Calu3 (cell line): Measurements from ENCODE around the gene CDKN2C. TPM values are rescaled to one million over a fixed set of nuclear protein-coding genes. Genes with fewer than 3 reads are reported as not detected.
"Not testable (repeated sequence)": the region's sequence is repeated elsewhere in the genome, so short reads cannot be mapped to it uniquely, and the experiment has no call there.

ENCODE experiments used
- BruUV-seq: library from RNA; stranded (reverse); fragments of 400-500 nt; replicated peaks from 2 replicates; lab custom pipeline; 2021; lab: Mats Ljungman, UMichigan
- CTCF ChIA-PET: fragments of 300-600 bp; sonication (Branson Sonifier 250); formaldehyde crosslinking; loops from one replicate; lab custom pipeline; 2022; ENCODE audit warnings: antibody characterized with exemption; lab: Charles Lee
- DNase-seq: peaks from one replicate; pipeline ENCODE4 v3.0.0; 2022
- H3K27ac Mint-ChIP-seq: one replicate; pipeline ENCODE4 v1.8.0; 2022; ENCODE audit warnings: mixed read lengths; ENCODE audit not compliant: unreplicated experiment
- H3K27me3 Mint-ChIP-seq: one replicate; pipeline ENCODE4 v1.8.0; 2022; ENCODE audit warnings: mixed read lengths; ENCODE audit not compliant: unreplicated experiment
- H3K36me3 Mint-ChIP-seq: one replicate; pipeline ENCODE4 v1.8.0; 2022; ENCODE audit warnings: mild to moderate bottlenecking, moderate library complexity, mixed read lengths; ENCODE audit not compliant: insufficient read depth, unreplicated experiment
- H3K4me1 Mint-ChIP-seq: one replicate; pipeline ENCODE4 v1.8.0; 2022; ENCODE audit warnings: mild to moderate bottlenecking, low read depth, mixed read lengths; ENCODE audit not compliant: unreplicated experiment
- H3K4me3 Mint-ChIP-seq: one replicate; pipeline ENCODE4 v1.8.0; 2022; ENCODE audit warnings: mild to moderate bottlenecking, low read depth, moderate library complexity, mixed read lengths; ENCODE audit not compliant: unreplicated experiment
- H3K9me3 Mint-ChIP-seq: one replicate; pipeline ENCODE4 v1.8.0; 2022; ENCODE audit warnings: low read depth, mixed read lengths; ENCODE audit not compliant: unreplicated experiment
- intact Hi-C: fragments of 100-400 bp; cut with micrococcal nuclease; formaldehyde crosslinking; loops from one replicate; pipeline ENCODE4 v1.10.0; 2022; ENCODE audit not compliant: unreplicated experiment
- total RNA-seq: library from RNA; stranded (reverse); gene quantifications from 2 replicates; pipeline ENCODE4 v1.2.3, GENCODE V29; 2022
- TF ChIP-seq, protein P1 (sequence below): fragments of 200-600 bp; IDR thresholded peaks from one replicate; pipeline ENCODE4 v1.8.0; 2022; ENCODE audit warnings: antibody characterized with exemption; ENCODE audit not compliant: unreplicated experiment

The CDKN2C gene
- total RNA-seq, 1 experiment from 2014 or later: 40.2 TPM

DNA sequence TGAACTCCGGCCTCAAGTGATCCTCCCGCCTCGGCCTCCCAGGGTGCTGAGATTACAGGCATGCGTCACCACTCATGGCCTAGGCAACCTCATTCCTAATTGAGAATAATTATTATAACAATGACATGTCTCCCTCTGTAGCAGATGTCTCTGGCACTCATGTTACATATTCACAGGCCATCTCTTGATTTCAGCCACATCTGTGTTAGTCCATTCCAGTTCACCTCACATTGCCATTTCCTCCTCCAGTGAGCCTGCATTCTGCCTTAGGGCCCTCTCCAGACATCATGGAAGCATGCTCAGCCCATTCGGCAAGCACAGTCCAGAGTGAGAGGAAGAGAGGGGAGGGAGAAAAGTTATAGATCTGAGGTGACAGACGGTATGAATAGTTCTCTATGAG lies 32.5 kb downstream of the CDKN2C start:
- no peaks in the 10 kb centered on the region for H3K9me3 Mint-ChIP-seq
- no peaks in the 10 kb centered on the region for H3K36me3 Mint-ChIP-seq
- intact Hi-C loops: no loop called here
- no TSS peak for BruUV-seq
- no peaks in the 10 kb centered on the region for H3K4me1 Mint-ChIP-seq
- no peaks in the 10 kb centered on the region for H3K27me3 Mint-ChIP-seq
- DNase-seq: no peak
- H3K27ac Mint-ChIP-seq: no peak overlapping the region
- TF ChIP-seq, protein P1, sequence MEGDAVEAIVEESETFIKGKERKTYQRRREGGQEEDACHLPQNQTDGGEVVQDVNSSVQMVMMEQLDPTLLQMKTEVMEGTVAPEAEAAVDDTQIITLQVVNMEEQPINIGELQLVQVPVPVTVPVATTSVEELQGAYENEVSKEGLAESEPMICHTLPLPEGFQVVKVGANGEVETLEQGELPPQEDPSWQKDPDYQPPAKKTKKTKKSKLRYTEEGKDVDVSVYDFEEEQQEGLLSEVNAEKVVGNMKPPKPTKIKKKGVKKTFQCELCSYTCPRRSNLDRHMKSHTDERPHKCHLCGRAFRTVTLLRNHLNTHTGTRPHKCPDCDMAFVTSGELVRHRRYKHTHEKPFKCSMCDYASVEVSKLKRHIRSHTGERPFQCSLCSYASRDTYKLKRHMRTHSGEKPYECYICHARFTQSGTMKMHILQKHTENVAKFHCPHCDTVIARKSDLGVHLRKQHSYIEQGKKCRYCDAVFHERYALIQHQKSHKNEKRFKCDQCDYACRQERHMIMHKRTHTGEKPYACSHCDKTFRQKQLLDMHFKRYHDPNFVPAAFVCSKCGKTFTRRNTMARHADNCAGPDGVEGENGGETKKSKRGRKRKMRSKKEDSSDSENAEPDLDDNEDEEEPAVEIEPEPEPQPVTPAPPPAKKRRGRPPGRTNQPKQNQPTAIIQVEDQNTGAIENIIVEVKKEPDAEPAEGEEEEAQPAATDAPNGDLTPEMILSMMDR: no peak
- CTCF ChIA-PET: no interaction called here
- no peak overlapping the region for H3K4me3 Mint-ChIP-seq

DNA sequence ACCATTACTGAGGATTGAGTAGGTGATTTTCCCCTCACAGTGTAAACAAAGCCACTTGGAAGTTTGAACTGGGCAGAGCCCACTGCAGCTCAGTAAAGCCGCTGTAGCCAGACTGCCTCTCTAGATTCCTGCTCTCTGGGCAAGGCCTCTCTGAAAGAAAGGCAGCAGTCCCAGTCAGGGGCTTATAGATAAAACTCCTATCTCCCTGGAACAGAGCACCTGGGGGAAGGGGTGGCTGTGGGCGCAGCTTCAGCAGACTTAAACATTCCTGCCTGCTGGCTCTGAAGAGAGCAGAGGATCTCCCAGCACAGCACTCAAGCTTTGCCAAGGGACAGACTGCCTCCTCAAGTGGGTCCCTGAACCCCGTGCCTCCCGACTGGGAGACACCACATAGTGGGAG lies 35.5 kb downstream of the CDKN2C start:
- H3K36me3 Mint-ChIP-seq, DNase-seq, H3K27me3 Mint-ChIP-seq, CTCF ChIA-PET, H3K4me3 Mint-ChIP-seq, BruUV-seq, H3K27ac Mint-ChIP-seq, H3K9me3 Mint-ChIP-seq, intact Hi-C loops, H3K4me1 Mint-ChIP-seq: not testable (repeated sequence)

DNA sequence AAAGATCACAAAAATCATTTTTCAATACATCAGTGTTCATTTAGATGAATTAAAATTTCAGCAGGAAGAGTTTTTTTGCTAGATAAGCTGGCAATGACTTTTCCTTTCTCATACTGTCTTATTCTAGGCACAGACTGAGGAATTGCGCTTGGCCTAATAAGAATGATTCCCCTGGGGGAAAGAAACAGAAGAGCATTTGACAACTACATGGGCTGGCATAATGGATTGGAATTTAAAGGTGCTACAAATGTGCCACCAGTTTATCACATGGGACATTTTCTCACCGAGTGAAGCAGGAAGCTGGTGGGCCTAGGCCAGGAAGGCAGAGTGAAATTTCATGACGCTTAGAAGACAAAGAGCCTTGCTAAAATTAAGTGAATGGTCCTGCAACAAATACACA lies 39.3 kb downstream of the CDKN2C start:
- Mint-ChIP-seq H3K27me3 (no peaks in the 10 kb centered on the region), H3K4me1 (no peaks in the 10 kb centered on the region), H3K9me3 (no peaks in the 10 kb centered on the region), H3K27ac (no peak overlapping the region), H3K4me3 (no peak overlapping the region), H3K36me3 (no peaks in the 10 kb centered on the region)
- intact Hi-C loops: no loop called here
- CTCF ChIA-PET: interaction anchor here (0.6 kb wide), 1 partner anchor 287 kb away, joined by 4 read pairs; no protein-coding TSS in a partner anchor
- no peak for DNase-seq
- TF ChIP-seq, protein P1: no peak
- BruUV-seq: no TSS peak

DNA sequence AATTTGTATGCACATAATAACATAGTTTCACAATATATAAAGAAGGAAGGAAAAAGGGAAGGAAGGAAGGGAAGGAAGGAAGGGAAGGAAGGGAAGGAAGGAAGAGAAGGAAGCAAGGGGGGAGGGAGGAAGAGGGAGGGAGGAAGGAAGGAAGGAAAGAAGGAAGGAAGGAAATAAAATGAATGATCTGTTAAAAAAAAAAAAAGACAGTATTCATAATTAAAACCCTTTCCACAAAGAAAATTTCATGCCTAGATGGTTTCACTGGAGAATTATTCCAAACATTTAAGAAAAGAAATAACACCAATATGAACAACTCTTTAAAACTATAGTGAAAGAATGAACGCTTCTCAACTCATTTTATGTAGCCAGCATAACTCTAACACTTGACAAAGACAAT lies 44.8 kb downstream of the CDKN2C start:
- no TSS peak for BruUV-seq
- H3K27me3 Mint-ChIP-seq: no peaks in the 10 kb centered on the region
- no peaks in the 10 kb centered on the region for H3K4me1 Mint-ChIP-seq
- H3K27ac Mint-ChIP-seq: no peak overlapping the region
- H3K9me3 Mint-ChIP-seq: no peaks in the 10 kb centered on the region
- no peak overlapping the region for H3K4me3 Mint-ChIP-seq
- TF ChIP-seq, protein P1: no peak
- H3K36me3 Mint-ChIP-seq: no peaks in the 10 kb centered on the region
- no peak for DNase-seq
- CTCF ChIA-PET: no interaction called here
- intact Hi-C loops: no loop called here

DNA sequence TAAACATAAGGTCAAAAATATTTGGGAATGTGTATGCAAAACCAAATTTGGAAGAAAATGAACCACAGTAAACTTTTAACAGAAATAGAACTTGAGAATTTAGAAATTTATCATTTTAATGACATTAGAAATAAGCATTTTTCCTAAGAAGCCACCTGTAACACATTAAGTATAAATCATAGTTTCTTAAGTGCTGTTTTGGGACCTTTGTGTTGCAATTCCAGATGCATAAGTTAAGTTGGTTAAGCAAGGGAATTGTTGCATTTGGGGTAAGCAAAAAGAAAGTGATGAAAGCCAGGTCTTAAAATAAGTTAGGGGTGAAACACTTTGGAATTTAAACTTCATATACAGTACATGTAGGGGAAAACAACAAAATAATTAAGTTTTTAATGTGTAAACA lies 49.8 kb downstream of the CDKN2C start:
- TF ChIP-seq, protein P1: no peak
- H3K4me1 Mint-ChIP-seq: no peaks in the 10 kb centered on the region
- CTCF ChIA-PET: no interaction called here
- H3K9me3 Mint-ChIP-seq: no peaks in the 10 kb centered on the region
- H3K36me3 Mint-ChIP-seq: no peaks in the 10 kb centered on the region
- H3K27me3 Mint-ChIP-seq: no peaks in the 10 kb centered on the region
- H3K27ac Mint-ChIP-seq: no peak overlapping the region
- DNase-seq: no peak
- no TSS peak for BruUV-seq
- H3K4me3 Mint-ChIP-seq: no peak overlapping the region
- intact Hi-C loops: no loop called here

Other genes starting within 250 kb of the CDKN2C start
- gene FAF1, start 10.0 kb upstream of the CDKN2C start, total RNA-seq: 94.8 and 104 TPM in 2 replicates
- gene C1orf185, start 132.0 kb downstream of the CDKN2C start, total RNA-seq: not detected in 2 replicates